Measurements from ENCODE around the gene CNNM1.

GRCh38 chr10:99418910-99419624 lies 89.9 kb downstream of the CNNM1 start:
- TF ChIP-seq POLR2A (IDR thresholded peaks at IDR 0.05; ENCODE audit: low read depth, low read length) (no peak), CTCF (IDR thresholded peaks at IDR 0.05; ENCODE audit: extremely low read depth in 1 of 2, insufficient read depth in 1 of 2, low read depth in 1 of 2, low read length in 2 of 2) (no peak), POLR2AphosphoS5 (IDR thresholded peaks at IDR 0.05; ENCODE audit: insufficient read depth, low read depth, low read length) (no peak), MAX (IDR thresholded peaks at IDR 0.05; ENCODE audit: insufficient read depth, insufficient read length) (no peak), FOS (IDR thresholded peaks at IDR 0.05; ENCODE audit: borderline replicate concordance, insufficient read depth, low read length) (no peak)

Measured in endothelial cell of umbilical vein (primary cell).